ENCODE measurements around the gene LEPROT.

LEPROT gene

DNA sequence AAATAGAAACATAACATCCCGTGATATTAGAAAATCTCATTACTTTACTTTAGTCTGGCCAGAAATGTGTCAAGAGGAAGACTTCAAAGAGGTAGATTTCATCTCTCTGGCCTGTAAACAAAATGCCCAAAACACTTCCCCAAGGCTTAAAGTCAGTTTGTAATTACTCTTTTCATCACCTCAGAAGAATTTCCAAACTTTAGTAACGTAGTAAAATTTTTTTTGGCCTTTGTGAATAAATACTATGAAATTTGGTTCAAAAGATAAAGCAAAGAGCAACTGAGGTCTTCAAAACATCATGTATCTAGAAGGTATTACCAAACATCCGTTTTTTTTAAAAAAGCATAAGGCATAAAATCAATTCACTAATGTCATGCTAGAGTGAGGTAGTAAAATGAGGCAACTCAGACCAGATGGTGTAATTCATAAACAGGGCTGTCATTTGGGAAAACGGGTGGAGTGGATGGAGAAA lies 51.4 kb downstream of the LEPROT start:
- DNase-seq (ENCODE audit: extremely low read depth in 1 of 2, low read depth in 1 of 2) = no peak

DNA sequence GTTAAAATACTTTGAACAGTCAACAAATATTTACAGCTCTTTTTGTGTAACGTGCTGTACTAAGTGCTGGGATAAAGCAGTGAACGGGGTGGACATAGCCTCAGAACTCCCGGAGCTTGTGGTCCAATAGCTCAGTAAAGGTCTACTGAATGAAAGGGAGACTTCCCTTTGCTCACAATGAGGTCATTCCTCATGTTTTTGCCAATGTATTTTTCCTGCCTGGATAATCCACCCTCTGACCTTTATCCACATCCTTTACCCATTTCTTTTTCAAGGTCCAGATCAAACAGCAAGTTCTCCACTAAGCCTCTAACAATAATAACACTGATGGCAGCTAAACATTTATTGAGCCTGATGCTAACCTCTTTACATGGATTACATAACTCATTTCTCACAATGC lies 55.9 kb downstream of the LEPROT start:
- no peak for DNase-seq (ENCODE audit: extremely low read depth in 1 of 2, low read depth in 1 of 2)

DNA sequence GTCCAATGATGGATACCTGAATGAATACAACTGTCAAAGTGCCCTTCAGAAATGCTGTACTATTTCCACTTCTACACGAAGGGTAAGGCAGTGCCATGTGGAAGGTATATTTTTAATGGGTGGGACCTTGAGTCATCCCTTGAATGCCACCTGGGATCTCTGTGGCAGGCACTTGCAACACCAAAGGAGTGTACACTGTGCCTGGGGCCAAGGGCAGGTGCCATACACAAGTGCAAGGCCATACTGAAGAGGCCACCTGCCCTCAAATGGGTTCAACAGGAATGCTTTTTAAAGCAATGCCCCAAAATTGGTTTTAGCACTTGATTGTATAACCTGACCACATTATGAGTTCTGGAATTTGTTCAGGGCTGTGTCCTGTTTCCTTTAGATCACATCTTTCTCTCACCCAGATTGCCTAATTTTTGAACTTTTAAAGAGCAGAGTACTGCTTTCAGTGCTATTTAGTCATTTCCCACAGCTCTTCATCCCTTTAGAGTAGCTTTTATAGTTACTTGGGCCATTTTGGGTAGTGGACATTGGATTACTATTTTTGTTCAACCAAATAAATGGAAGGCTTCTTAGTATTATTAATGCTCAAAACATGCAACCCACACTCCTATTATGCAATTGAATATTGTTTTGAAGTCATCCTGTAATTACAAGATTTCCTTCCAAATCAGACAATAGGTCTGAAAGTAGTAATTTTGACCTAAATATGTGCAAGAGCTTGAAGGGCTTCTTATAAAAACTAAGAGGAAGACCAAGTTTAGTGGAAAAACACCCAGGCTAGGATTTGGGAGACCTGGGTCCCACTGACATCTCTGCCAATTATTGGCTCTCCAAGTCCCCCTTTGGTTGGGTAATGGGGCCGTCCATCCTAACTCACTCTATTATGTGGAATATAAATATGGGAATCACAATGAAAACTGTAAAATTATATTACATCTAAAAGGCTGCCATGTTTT lies 57.2 kb downstream of the LEPROT start:
- no peak for DNase-seq (ENCODE audit: extremely low read depth in 1 of 2, low read depth in 1 of 2)

DNA sequence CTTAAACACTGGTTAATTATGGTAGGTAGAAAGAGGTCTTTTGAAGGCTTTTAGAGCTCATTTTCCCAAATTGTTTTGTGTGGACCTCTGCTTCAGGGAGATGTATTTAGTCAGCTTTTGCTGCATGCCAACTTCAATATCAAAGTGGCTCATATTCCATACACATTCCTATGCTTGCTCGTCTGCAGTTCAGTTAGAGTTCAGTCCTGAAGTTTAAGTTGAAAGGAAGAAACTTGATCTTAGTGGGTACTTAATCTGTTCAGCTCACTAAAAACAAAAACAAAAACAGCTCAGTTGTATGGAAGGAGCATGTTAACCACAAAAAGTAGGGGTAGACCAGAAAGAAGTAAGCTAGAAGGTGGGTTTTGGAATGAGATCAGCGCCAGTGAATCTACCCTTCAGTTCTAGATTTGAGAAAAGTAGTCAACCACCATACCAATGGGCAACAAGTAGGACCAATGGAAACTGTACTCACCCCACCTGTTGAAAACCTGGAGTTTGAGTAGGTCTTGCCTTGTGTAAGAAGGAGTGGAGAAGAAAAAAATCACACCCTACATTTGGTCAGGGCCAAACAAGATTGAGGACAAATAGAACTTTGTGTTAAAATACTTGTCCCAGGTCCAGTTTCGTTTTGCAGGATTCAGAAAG lies 58.0 kb downstream of the LEPROT start:
- DNase-seq (ENCODE audit: extremely low read depth in 1 of 2, low read depth in 1 of 2) = no peak

DNA sequence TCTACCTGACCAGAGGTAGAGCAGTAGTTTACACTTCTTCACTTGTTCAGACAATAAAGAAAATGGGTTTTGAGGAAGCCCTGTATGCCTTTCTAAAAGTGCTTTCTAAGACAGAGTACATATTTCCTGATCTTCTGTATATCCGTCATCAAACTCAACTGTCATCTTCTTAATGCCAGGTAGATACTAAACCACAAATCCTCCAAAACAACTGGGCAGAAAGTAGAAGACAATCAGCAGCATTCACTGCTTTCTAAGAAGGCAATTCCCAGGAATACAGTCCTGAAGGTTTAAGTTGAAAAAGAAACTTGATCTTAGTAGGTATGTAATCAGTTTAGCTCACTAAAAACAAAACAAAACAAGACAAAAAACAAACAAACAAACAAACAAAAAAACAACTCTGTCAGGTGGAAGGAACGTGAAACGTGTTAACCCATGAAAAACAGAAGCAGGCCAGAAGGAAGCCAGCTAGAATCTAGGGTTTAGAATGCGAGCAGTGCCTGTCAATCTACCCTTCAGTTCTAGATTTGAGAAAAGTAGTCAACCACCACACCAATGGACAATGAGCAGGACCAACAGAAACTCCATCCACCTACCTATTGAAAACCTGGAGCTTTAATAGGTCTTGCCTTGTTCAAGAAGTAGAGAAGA lies 59.2 kb downstream of the LEPROT start:
- DNase-seq (ENCODE audit: extremely low read depth in 1 of 2, low read depth in 1 of 2) = no peak

DNA sequence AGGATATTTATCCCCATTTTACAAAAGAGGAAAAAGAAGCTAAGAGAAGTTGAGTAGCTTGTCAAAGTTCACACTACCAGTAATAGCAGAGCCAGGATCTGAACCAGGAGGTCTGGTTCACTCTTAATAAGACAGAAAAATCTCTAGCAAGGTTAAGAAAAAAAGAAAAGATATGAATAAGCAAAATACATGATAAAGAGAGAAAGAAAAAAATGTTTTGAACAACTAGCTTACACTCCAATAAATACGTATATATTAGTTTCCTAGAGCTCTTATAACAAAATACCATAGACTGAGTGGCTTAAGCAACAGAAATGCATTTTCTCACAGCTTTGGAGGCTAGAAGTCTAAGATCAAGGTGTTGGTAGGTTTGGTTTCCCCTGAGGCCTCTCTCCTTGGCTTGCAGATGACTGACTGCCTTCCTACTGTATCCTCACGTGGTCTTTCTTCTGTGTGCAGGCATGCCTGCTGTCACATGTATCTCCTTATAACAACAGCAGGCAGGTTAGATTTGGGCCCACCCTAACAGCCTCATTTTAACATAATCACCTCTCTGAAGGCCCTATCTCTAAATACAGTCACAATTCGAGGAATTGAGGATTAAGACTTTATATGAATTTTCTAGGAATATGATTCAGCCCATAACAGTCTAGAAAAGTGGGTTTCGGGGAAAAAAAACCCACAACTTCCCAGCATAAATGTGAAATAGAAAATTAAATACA lies 60.4 kb downstream of the LEPROT start:
- no peak for DNase-seq (ENCODE audit: extremely low read depth in 1 of 2, low read depth in 1 of 2)

DNA sequence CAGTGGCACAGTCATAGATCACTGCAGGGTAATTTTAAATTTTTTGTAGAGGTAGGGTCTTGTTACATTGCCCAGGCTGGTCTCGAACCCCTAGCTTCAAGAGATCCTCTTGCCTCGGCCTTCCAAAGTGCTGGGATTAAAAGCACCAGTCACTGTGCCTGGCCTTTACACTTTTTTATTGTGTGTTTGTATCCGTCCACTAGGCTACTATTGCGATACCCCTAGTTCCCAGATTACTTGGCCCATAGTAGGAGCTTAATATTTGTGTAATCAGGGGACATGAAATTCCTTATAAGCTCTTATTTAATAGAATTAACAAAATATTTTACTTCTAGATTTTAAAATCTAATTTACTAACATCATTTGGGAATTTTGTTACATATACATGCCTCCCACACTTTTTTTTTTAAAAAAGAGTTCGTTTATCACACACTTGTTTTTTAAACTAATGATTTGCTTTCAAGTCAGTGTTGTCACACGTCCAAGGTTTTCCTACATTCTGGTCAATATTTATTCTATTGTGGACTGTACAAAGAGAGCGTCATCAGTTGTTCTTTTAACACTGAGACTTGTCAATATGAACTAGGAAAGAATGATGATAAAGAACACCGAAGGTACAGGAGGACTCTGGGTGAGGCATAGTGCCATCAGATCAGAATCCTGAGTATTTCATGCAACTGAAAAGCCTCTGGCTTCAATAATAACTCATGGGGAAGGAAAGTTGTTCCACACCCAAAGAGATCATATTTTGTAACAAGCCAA lies 63.7 kb downstream of the LEPROT start:
- DNase-seq (ENCODE audit: extremely low read depth in 1 of 2, low read depth in 1 of 2) = no peak

All from activated CD8-positive, alpha-beta memory T cell treated with anti-CD3 and anti-CD28 coated beads for 1 hour (primary cell).